HS-27A (cell line): Measurements from ENCODE around the gene BCL7A.
"Not testable (repeated sequence)": the region's sequence is repeated elsewhere in the genome, so short reads cannot be mapped to it uniquely, and the experiment has no call there.

ENCODE experiments used
- DNase-seq: peaks from one replicate; pipeline ENCODE4 v3.0.0-alpha.2; 2012; ENCODE audit warnings: low read depth, missing footprints

BCL7A gene

GRCh38 chr12:122054842-122055520, 33.3 kb downstream of the BCL7A start:
- no peak for DNase-seq

GRCh38 chr12:122056406-122056805, 34.7 kb downstream of the BCL7A start:
- DNase-seq = not testable (repeated sequence)

- DNase-seq = no peak
Measured at GRCh38 chr12:122057007-122057735, 35.5 kb downstream of the BCL7A start.

- no peak for DNase-seq
Measured at GRCh38 chr12:122057769-122058168, 36.1 kb downstream of the BCL7A start.

- DNase-seq = no peak
Measured at GRCh38 chr12:122058549-122059149, 37.0 kb downstream of the BCL7A start.

GRCh38 chr12:122059203-122059960, 37.7 kb downstream of the BCL7A start:
- no peak for DNase-seq

GRCh38 chr12:122060081-122060501, 38.4 kb downstream of the BCL7A start:
- DNase-seq = no peak

- DNase-seq = no peak
Measured at GRCh38 chr12:122061253-122061652, 39.6 kb downstream of the BCL7A start.

- no peak for DNase-seq
Measured at GRCh38 chr12:122062832-122063693, 41.4 kb downstream of the BCL7A start.

GRCh38 chr12:122063694-122064024, 42.0 kb downstream of the BCL7A start:
- no peak for DNase-seq

- DNase-seq = peak; percentile 71
Measured at GRCh38 chr12:122064025-122064777, 42.5 kb downstream of the BCL7A start.

- no peak for DNase-seq
Measured at GRCh38 chr12:122064780-122065588, 43.3 kb downstream of the BCL7A start.

GRCh38 chr12:122067548-122067947, 45.9 kb downstream of the BCL7A start:
- no peak for DNase-seq

- DNase-seq = no peak
Measured at GRCh38 chr12:122067966-122068365, 46.3 kb downstream of the BCL7A start.

GRCh38 chr12:122072031-122072970, 50.6 kb downstream of the BCL7A start:
- DNase-seq = peak; percentile 50

- DNase-seq = no peak
Measured at GRCh38 chr12:122073815-122074214, 52.1 kb downstream of the BCL7A start.

- no peak for DNase-seq
Measured at GRCh38 chr12:122076743-122077495, 55.2 kb downstream of the BCL7A start.
